ENCODE measurements around the gene HMCN1. TPM values are rescaled to one million over a fixed set of nuclear protein-coding genes. Genes with fewer than 3 reads are reported as not detected.

HMCN1 gene
- total and polyA plus RNA-seq, 2 donors from 2014 or later: 0.97 to 2.7 TPM

DNA sequence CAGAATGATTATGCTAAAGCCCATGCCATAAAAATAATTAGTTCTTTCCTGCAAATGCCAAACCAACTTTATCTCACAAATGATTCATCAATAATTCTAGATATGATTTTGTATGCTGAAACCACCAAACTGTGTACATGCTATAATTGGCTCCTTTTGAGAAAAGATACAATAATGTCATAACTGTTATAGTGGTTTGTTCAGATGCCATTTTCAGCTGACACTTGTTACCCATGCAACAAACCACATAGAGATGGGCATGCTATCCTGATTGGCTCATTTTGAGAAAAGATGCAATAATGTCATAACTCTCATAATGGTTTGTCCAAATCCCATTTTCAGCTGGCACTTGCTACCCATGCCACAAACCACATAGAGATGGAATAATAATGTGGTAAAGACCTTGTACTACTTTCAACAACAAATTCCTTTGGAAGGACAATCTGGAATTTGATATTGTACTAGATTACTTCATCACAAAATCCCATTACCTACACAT is 357.1 kb downstream of the HMCN1 start:
- Histone ChIP-seq H3K9me3 (ENCODE audit: control insufficient read depth in 2 of 3, insufficient read depth in 1 of 3, low read length in 3 of 3) (no peaks in the 10 kb centered on the region), H3K27me3 (ENCODE audit: control insufficient read depth, insufficient read depth, low read length) (no peaks in the 10 kb centered on the region), H3K9ac (ENCODE audit: low read length in 3 of 3) (no peak overlapping the region), H3K4me1 (ENCODE audit: control insufficient read depth in 2 of 3, insufficient read depth in 2 of 3, low read depth in 1 of 3, low read length in 3 of 3) (no peaks in the 10 kb centered on the region), H3K36me3 (ENCODE audit: control insufficient read depth in 2 of 3, insufficient read depth in 3 of 3, low read length in 3 of 3) (no peaks in the 10 kb centered on the region), H3K27ac (ENCODE audit: low read depth in 2 of 2, low read length in 2 of 2) (no peak overlapping the region), H3K4me3 (ENCODE audit: low read length in 3 of 3) (no peak overlapping the region)
- intact Hi-C loops (cut with DNase I): no loop called here
- FAIRE-seq: no peak
- DNase-seq: no peak
- TF ChIP-seq, protein P1, sequence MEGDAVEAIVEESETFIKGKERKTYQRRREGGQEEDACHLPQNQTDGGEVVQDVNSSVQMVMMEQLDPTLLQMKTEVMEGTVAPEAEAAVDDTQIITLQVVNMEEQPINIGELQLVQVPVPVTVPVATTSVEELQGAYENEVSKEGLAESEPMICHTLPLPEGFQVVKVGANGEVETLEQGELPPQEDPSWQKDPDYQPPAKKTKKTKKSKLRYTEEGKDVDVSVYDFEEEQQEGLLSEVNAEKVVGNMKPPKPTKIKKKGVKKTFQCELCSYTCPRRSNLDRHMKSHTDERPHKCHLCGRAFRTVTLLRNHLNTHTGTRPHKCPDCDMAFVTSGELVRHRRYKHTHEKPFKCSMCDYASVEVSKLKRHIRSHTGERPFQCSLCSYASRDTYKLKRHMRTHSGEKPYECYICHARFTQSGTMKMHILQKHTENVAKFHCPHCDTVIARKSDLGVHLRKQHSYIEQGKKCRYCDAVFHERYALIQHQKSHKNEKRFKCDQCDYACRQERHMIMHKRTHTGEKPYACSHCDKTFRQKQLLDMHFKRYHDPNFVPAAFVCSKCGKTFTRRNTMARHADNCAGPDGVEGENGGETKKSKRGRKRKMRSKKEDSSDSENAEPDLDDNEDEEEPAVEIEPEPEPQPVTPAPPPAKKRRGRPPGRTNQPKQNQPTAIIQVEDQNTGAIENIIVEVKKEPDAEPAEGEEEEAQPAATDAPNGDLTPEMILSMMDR (IDR thresholded peaks at IDR 0.05; ENCODE audit: borderline replicate concordance, extremely low read depth, insufficient read depth): no peak

DNA sequence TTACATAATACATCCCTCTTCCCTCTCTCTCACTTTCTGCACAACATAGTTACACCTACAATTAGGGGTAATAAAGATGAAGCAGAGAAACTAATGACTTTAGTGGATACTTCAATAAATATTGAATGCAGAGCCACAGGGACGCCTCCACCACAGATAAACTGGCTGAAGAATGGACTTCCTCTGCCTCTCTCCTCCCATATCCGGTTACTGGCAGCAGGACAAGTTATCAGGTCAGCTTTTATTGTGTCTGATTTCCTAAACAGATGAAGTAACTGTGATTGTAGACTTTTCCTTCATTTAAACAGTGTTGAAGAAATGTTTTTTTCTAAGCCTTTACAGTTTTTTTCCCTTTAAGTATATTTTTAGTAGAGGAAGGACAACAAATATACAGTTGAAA is 359.2 kb downstream of the HMCN1 start:
- intact Hi-C loops (cut with DNase I): no loop called here
- Histone ChIP-seq H3K9ac (ENCODE audit: low read length in 3 of 3) (no peak overlapping the region), H3K27ac (ENCODE audit: low read depth in 2 of 2, low read length in 2 of 2) (no peak overlapping the region), H3K36me3 (ENCODE audit: control insufficient read depth in 2 of 3, insufficient read depth in 3 of 3, low read length in 3 of 3) (no peaks in the 10 kb centered on the region), H3K4me3 (ENCODE audit: low read length in 3 of 3) (no peak overlapping the region), H3K9me3 (ENCODE audit: control insufficient read depth in 2 of 3, insufficient read depth in 1 of 3, low read length in 3 of 3) (no peaks in the 10 kb centered on the region), H3K4me1 (ENCODE audit: control insufficient read depth in 2 of 3, insufficient read depth in 2 of 3, low read depth in 1 of 3, low read length in 3 of 3) (no peaks in the 10 kb centered on the region), H3K27me3 (ENCODE audit: control insufficient read depth, insufficient read depth, low read length) (no peaks in the 10 kb centered on the region)
- peak in 2 of 5 donors; percentile 10 to 40 for DNase-seq
- TF ChIP-seq, protein P1 (IDR thresholded peaks at IDR 0.05; ENCODE audit: borderline replicate concordance, extremely low read depth, insufficient read depth): no peak
- FAIRE-seq: no peak

DNA sequence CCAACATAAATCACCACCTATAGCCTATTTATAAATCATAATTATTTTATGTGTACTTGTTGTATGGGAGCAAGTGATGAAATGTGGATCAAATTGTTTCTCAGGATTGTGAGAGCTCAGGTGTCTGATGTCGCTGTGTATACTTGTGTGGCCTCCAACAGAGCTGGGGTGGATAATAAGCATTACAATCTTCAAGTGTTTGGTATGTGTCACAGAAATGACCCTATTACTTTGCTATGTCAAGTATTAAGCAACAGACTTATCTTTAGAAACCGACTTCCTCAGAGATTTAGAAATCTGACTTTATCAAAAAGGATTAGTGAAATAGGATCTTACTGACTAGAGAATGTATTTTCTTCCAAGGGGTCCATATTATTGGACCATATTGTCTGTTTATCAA is 360.0 kb downstream of the HMCN1 start:
- no peaks in the 10 kb centered on the region for H3K36me3 ChIP-seq (ENCODE audit: control insufficient read depth in 2 of 3, insufficient read depth in 3 of 3, low read length in 3 of 3)
- H3K27ac ChIP-seq (ENCODE audit: low read depth in 2 of 2, low read length in 2 of 2): no peak overlapping the region
- FAIRE-seq (no peak), DNase-seq (no peak)
- intact Hi-C loops (cut with DNase I): no loop called here
- H3K4me1 ChIP-seq (ENCODE audit: control insufficient read depth in 2 of 3, insufficient read depth in 2 of 3, low read depth in 1 of 3, low read length in 3 of 3): no peaks in the 10 kb centered on the region
- H3K4me3 ChIP-seq (ENCODE audit: low read length in 3 of 3): no peak overlapping the region
- H3K9ac ChIP-seq (ENCODE audit: low read length in 3 of 3): no peak overlapping the region
- H3K27me3 ChIP-seq (ENCODE audit: control insufficient read depth, insufficient read depth, low read length): no peaks in the 10 kb centered on the region
- TF ChIP-seq, protein P1 (IDR thresholded peaks at IDR 0.05; ENCODE audit: borderline replicate concordance, extremely low read depth, insufficient read depth): no peak
- no peaks in the 10 kb centered on the region for H3K9me3 ChIP-seq (ENCODE audit: control insufficient read depth in 2 of 3, insufficient read depth in 1 of 3, low read length in 3 of 3)

Data from kidney (tissue), 14 donors.